ENCODE measurements around the gene FAM131B.

The FAM131B gene

GRCh38 chr7:143382126-143382790, 19.7 kb upstream of the FAM131B start:
- no peak for DNase-seq

- peak; percentile 92 for DNase-seq
These were observed 19.1 kb upstream of the FAM131B start for GRCh38 chr7:143381427-143382125.

- peak; percentile 98 for DNase-seq
These were observed 18.3 kb upstream of the FAM131B start, which contains the start of gene ZYX for GRCh38 chr7:143380646-143381426. Gene ZYX, plus strand, starts transcription at chr7:143381345. Its CDS starts 227 bp downstream, at chr7:143381572.

- DNase-seq, result peak; percentile 91
These were observed 17.7 kb upstream of the FAM131B start for GRCh38 chr7:143380260-143380645.

- DNase-seq, result no peak
These were observed 17.2 kb upstream of the FAM131B start for GRCh38 chr7:143379611-143380259.

- DNase-seq, result no peak
These were observed 13.9 kb upstream of the FAM131B start for GRCh38 chr7:143376396-143376795.

GRCh38 chr7:143375298-143376034, 13.0 kb upstream of the FAM131B start:
- DNase-seq, result no peak

- no peak for DNase-seq
These were observed 12.0 kb upstream of the FAM131B start for GRCh38 chr7:143374561-143374960.

- DNase-seq, result no peak
These were observed 10.8 kb upstream of the FAM131B start for GRCh38 chr7:143373255-143373794.

GRCh38 chr7:143372070-143372469, 9.6 kb upstream of the FAM131B start:
- no peak for DNase-seq

- DNase-seq, result no peak
These were observed 7.5 kb upstream of the FAM131B start for GRCh38 chr7:143369678-143370651.

GRCh38 chr7:143368387-143368786, 5.9 kb upstream of the FAM131B start:
- DNase-seq, result no peak

- DNase-seq, result no peak
These were observed 5.5 kb upstream of the FAM131B start for GRCh38 chr7:143367972-143368371.

GRCh38 chr7:143363016-143363937, 764 bp upstream of the FAM131B start:
- DNase-seq, result no peak

GRCh38 chr7:143361552-143362130, 872 bp downstream of the FAM131B start:
- no peak for DNase-seq

- no peak for DNase-seq
These were observed 1.5 kb downstream of the FAM131B start for GRCh38 chr7:143360788-143361551.

- no peak for DNase-seq
These were observed 2.7 kb downstream of the FAM131B start for GRCh38 chr7:143359771-143360353.

GRCh38 chr7:143358626-143359025, 3.9 kb downstream of the FAM131B start:
- DNase-seq, result no peak
